GM23248 (cell line): ENCODE data around the gene ADAMTSL2. TPM values are rescaled to one million over a fixed set of nuclear protein-coding genes. Genes with fewer than 3 reads are reported as not detected.

Experiments
- DNase-seq: peaks from one replicate; pipeline ENCODE4 v3.0.0-alpha.2; 2015
- H2AFZ ChIP-seq: fragments of 200-600 bp; sonication (generic); 2 replicates; pipeline ENCODE4 v1.6.1; 2016; ENCODE audit warnings: antibody characterized with exemption
- H3F3A ChIP-seq: fragments of 200-600 bp; sonication (generic); 2 replicates; pipeline ENCODE4 v1.6.1; 2016; ENCODE audit warnings: mild to moderate bottlenecking, antibody characterized with exemption, mixed run types; ENCODE audit not compliant: insufficient read depth
- H3K27ac ChIP-seq: fragments of 200-600 bp; sonication (generic); 2 replicates; pipeline ENCODE4 v1.5.1; 2016; ENCODE audit warnings: mild to moderate bottlenecking
- H3K27me3 ChIP-seq: fragments of 200-600 bp; sonication (generic); replicated peaks from 2 replicates; pipeline ENCODE4 v1.6.1; 2016; ENCODE audit warnings: mild to moderate bottlenecking; ENCODE audit not compliant: insufficient read depth
- H3K36me3 ChIP-seq: fragments of 200-600 bp; sonication (generic); 2 replicates; pipeline ENCODE4 v1.6.1; 2016; ENCODE audit warnings: low read depth, mild to moderate bottlenecking
- H3K4me1 ChIP-seq: fragments of 200-600 bp; sonication (generic); 2 replicates; pipeline ENCODE4 v1.6.1; 2016; ENCODE audit warnings: mild to moderate bottlenecking; ENCODE audit not compliant: insufficient read depth
- H3K4me2 ChIP-seq: fragments of 200-600 bp; sonication (generic); one replicate; pipeline ENCODE4 v1.6.1; 2016; ENCODE audit warnings: mild to moderate bottlenecking; ENCODE audit not compliant: unreplicated experiment
- H3K4me3 ChIP-seq: fragments of 200-600 bp; sonication (generic); 2 replicates; pipeline ENCODE4 v1.5.1; 2016; ENCODE audit warnings: mild to moderate bottlenecking
- H3K79me2 ChIP-seq: fragments of 200-600 bp; sonication (generic); 2 replicates; pipeline ENCODE4 v1.6.1; 2016; ENCODE audit warnings: mild to moderate bottlenecking; ENCODE audit not compliant: insufficient read depth
- H3K9ac ChIP-seq: fragments of 200-600 bp; sonication (generic); 2 replicates; pipeline ENCODE4 v1.6.1; 2016; ENCODE audit warnings: mild to moderate bottlenecking
- H3K9me2 ChIP-seq: fragments of 200-600 bp; sonication (generic); 2 replicates; pipeline ENCODE4 v1.6.1; 2016; ENCODE audit warnings: mixed run types, mild to moderate bottlenecking, moderate library complexity; ENCODE audit not compliant: insufficient read depth
- H3K9me3 ChIP-seq: fragments of 200-600 bp; sonication (generic); one replicate; pipeline ENCODE4 v1.6.1; 2017; ENCODE audit warnings: low read depth
- H4K20me1 ChIP-seq: fragments of 200-600 bp; sonication (generic); 2 replicates; pipeline ENCODE4 v1.6.0; 2016; ENCODE audit not compliant: insufficient read depth
- EZH2 ChIP-seq: fragments of 200-600 bp; sonication (generic); IDR thresholded peaks from 2 replicates; pipeline ENCODE4 v1.6.1; 2018; ENCODE audit warnings: antibody characterized with exemption, mild to moderate bottlenecking; ENCODE audit not compliant: insufficient read depth, poor library complexity, severe bottlenecking
- EZH2phosphoT487 ChIP-seq: fragments of 200-600 bp; sonication (generic); IDR thresholded peaks from 2 replicates; pipeline ENCODE4 v1.6.1; 2018; ENCODE audit warnings: antibody characterized with exemption, moderate library complexity, mild to moderate bottlenecking, low read depth; ENCODE audit not compliant: insufficient read depth
- WGBS, 2 experiments: methylation state at CpG; one replicate each; pipeline ENCODE4 v1.1.6; 2015 to 2017; ENCODE audit warnings: low lambda C conversion rate in 2 of 2, low coverage in 1 of 2; ENCODE audit errors: missing lambda C conversion rate in 2 of 2; 5-methylcytosine and 5-hydroxymethylcytosine counted together
- in situ Hi-C: fragments of 300-500 bp; cut with MboI; formaldehyde crosslinking; loops from 2 replicates; pipeline ENCODE4 v1.15.0; 2020
- polyA plus RNA-seq: library from polyadenylated mRNA; unstranded; fragments of >200 nt; fragmentation: Nextera tagmentation; extraction: Ambion mirVana; gene quantifications from 2 replicates; pipeline ENCODE4 v1.2.1, GENCODE V29; 2016
- total RNA-seq: library from RNA; depleted of rRNA; stranded (reverse); fragments of >200 nt; shearing (Covaris generic); gene quantifications from 2 replicates; pipeline ENCODE4 v1.2.3, GENCODE V29; 2014

Gene ADAMTSL2
- total and polyA plus RNA-seq, 2 experiments from 2014 or later = 0.11 TPM; not detected in 1

GRCh38 chr9:133499892-133500270, 34.6 kb upstream of the ADAMTSL2 start:
- in situ Hi-C loops = loop anchor here (25.0 kb wide), 1 partner anchor 463 kb away; the partner anchor contains the start of gene GTF3C5
- DNase-seq = no peak
- H3K9me2 ChIP-seq = no peaks in the 10 kb centered on the region

GRCh38 chr9:133502112-133502511, 32.4 kb upstream of the ADAMTSL2 start:
- Histone ChIP-seq H3K4me2 (no peak overlapping the region), H3K4me1 (peaks cover 9% of the 10 kb centered on the region), H3K27me3 (no peaks in the 10 kb centered on the region), H2AFZ (no peak overlapping the region), H3F3A (0 out of 2 replicates have a peak, but pooled peaks cover 8% of the 10 kb centered on the region), H3K36me3 (no peaks in the 10 kb centered on the region), H3K9me3 (peaks cover 4% of the 10 kb centered on the region), H3K27ac (no peak overlapping the region), H3K79me2 (no peaks in the 10 kb centered on the region), H3K9ac (no peak overlapping the region), H3K4me3 (no peak overlapping the region), H4K20me1 (no peaks in the 10 kb centered on the region), H3K9me2 (no peaks in the 10 kb centered on the region)
- TF ChIP-seq EZH2 (no peak), EZH2phosphoT487 (no peak)
- in situ Hi-C loops = no loop called here
- 81 to 83% methylated on average over 1 of the region's 1 CpG for WGBS, 2 experiments
- no peak for DNase-seq

More at GRCh38 chr9:133499892-133500270, 34.6 kb upstream of the ADAMTSL2 start:
- no peak for TF ChIP-seq EZH2
- no peak for TF ChIP-seq EZH2phosphoT487
- Histone ChIP-seq H4K20me1 (no peaks in the 10 kb centered on the region), H3F3A (no peaks in the 10 kb centered on the region), H3K9ac (no peak overlapping the region), H3K79me2 (no peaks in the 10 kb centered on the region), H2AFZ (no peak overlapping the region), H3K4me2 (no peak overlapping the region), H3K27ac (no peak overlapping the region), H3K36me3 (no peaks in the 10 kb centered on the region), H3K27me3 (peaks cover 6% of the 10 kb centered on the region), H3K9me3 (peaks cover 4% of the 10 kb centered on the region), H3K4me3 (no peak overlapping the region), H3K4me1 (no peaks in the 10 kb centered on the region)
- WGBS, 2 experiments = 71 to 80% methylated on average over 12 of the region's 12 CpGs

GRCh38 chr9:133505186-133505830, 29.2 kb upstream of the ADAMTSL2 start:
- Histone ChIP-seq H3K79me2 (no peaks in the 10 kb centered on the region), H3K9ac (no peak overlapping the region), H3K9me3 (peaks cover 4% of the 10 kb centered on the region), H3K36me3 (no peaks in the 10 kb centered on the region), H4K20me1 (no peaks in the 10 kb centered on the region), H3K4me2 (no peak overlapping the region), H3K9me2 (no peaks in the 10 kb centered on the region), H3K27me3 (no peaks in the 10 kb centered on the region), H3K4me3 (no peak overlapping the region), H2AFZ (no peak overlapping the region), H3K27ac (0 out of 2 replicates have a peak overlapping the region, but pooled peaks have one; percentile 47), H3K4me1 (peaks cover 10% of the 10 kb centered on the region), H3F3A (0 out of 2 replicates have a peak, but pooled peaks cover 8% of the 10 kb centered on the region)
- WGBS, 2 experiments = 89% methylated on average over 13 of the region's 13 CpGs
- in situ Hi-C loops = no loop called here
- TF ChIP-seq EZH2phosphoT487 (no peak), EZH2 (no peak)
- DNase-seq = peak; percentile 70

GRCh38 chr9:133505901-133506652, 28.4 kb upstream of the ADAMTSL2 start:
- no peak overlapping the region for H2AFZ ChIP-seq
- H3K36me3 ChIP-seq = no peaks in the 10 kb centered on the region
- peaks cover 4% of the 10 kb centered on the region for H3K9me3 ChIP-seq
- H3K4me2 ChIP-seq = no peak overlapping the region
- 29 to 37% methylated on average over 22 to 23 of the region's 23 CpGs for WGBS, 2 experiments
- no peaks in the 10 kb centered on the region for H3K9me2 ChIP-seq
- peaks cover 10% of the 10 kb centered on the region for H3K4me1 ChIP-seq
- DNase-seq = peak; percentile 72
- in situ Hi-C loops = no loop called here
- no peaks in the 10 kb centered on the region for H3K27me3 ChIP-seq
- H3K27ac ChIP-seq = peak overlapping the region; percentile 47; the same call in 1 of the 2 replicates
- peak overlapping the region; percentile 50; the same call in 1 of the 2 replicates for H3K9ac ChIP-seq
- TF ChIP-seq EZH2 (no peak), EZH2phosphoT487 (no peak)
- H3K79me2 ChIP-seq = no peaks in the 10 kb centered on the region
- H3K4me3 ChIP-seq = no peak overlapping the region
- no peaks in the 10 kb centered on the region for H4K20me1 ChIP-seq
- H3F3A ChIP-seq = 0 out of 2 replicates have a peak, but pooled peaks cover 8% of the 10 kb centered on the region
